PC-9 (cell line): ENCODE measurements around the gene MICAL2. TPM values are rescaled to one million over a fixed set of nuclear protein-coding genes. Genes with fewer than 3 reads are reported as not detected.

Experiments
- BruUV-seq: library from RNA; stranded (reverse); fragments of 400-500 nt; replicated peaks from 2 replicates; lab custom pipeline; 2021; lab: Mats Ljungman, UMichigan
- CTCF ChIA-PET: fragments of 300-600 bp; sonication (Branson Sonifier 250); formaldehyde crosslinking; loops from one replicate; lab custom pipeline; 2022; ENCODE audit warnings: antibody characterized with exemption; lab: Charles Lee
- POLR2A ChIA-PET: fragments of 300-600 bp; sonication (Branson Sonifier 250); formaldehyde crosslinking; loops from one replicate; lab custom pipeline; 2022; ENCODE audit warnings: antibody characterized with exemption; ENCODE audit not compliant: unreplicated experiment; lab: Charles Lee
- DNase-seq, 2 experiments: peaks; one replicate each; pipeline versions ENCODE4 v3.0.0 to v3.0.0-alpha.2; 2015 to 2022; ENCODE audit warnings: mixed read lengths in 1 of 2
- H2AFZ ChIP-seq: fragments of 200-600 bp; sonication (generic); 2 replicates; pipeline ENCODE4 v1.8.1; 2017; ENCODE audit warnings: antibody characterized with exemption
- H3F3A ChIP-seq: fragments of 200-600 bp; sonication (generic); 2 replicates; pipeline ENCODE4 v1.8.1; 2017; ENCODE audit warnings: antibody characterized with exemption, mild to moderate bottlenecking, low read depth; ENCODE audit not compliant: insufficient read depth
- H3K27ac ChIP-seq: fragments of 200-600 bp; sonication (generic); 2 replicates; pipeline ENCODE4 v1.6.1; 2016; ENCODE audit warnings: mixed run types
- H3K27me3 ChIP-seq: fragments of 200-600 bp; sonication (generic); 2 replicates; pipeline ENCODE4 v1.6.1; 2016; ENCODE audit warnings: low read depth, mixed run types; ENCODE audit not compliant: insufficient read depth
- H3K36me3 ChIP-seq: fragments of 200-600 bp; sonication (generic); 2 replicates; pipeline ENCODE4 v1.6.1; 2016; ENCODE audit warnings: low read depth, mixed run types
- H3K4me1 ChIP-seq: fragments of 200-600 bp; sonication (generic); replicated peaks from 2 replicates; pipeline ENCODE4 v1.6.1; 2016; ENCODE audit warnings: mixed run types; ENCODE audit not compliant: insufficient read depth
- H3K4me2 ChIP-seq: fragments of 200-600 bp; sonication (generic); 2 replicates; pipeline ENCODE4 v1.6.1; 2017; ENCODE audit warnings: mixed run types
- H3K4me3 ChIP-seq: fragments of 200-600 bp; sonication (generic); 2 replicates; pipeline ENCODE4 v1.6.1; 2016; ENCODE audit warnings: mixed run types
- H3K79me2 ChIP-seq: fragments of 200-600 bp; sonication (generic); 2 replicates; pipeline ENCODE4 v1.6.1; 2017; ENCODE audit warnings: low read depth, mixed run types
- H3K9me2 ChIP-seq: fragments of 200-600 bp; sonication (generic); 2 replicates; pipeline ENCODE4 v1.8.1; 2017; ENCODE audit warnings: mild to moderate bottlenecking; ENCODE audit not compliant: insufficient read depth
- H3K9me3 ChIP-seq: fragments of 200-600 bp; sonication (generic); 2 replicates; pipeline ENCODE4 v1.8.1; 2016; ENCODE audit warnings: low read depth; ENCODE audit not compliant: insufficient read depth
- H4K20me1 ChIP-seq: fragments of 200-600 bp; sonication (generic); 2 replicates; pipeline ENCODE4 v1.8.1; 2017; ENCODE audit not compliant: insufficient read depth
- CTCF ChIP-seq: fragments of 200-600 bp; sonication (generic); conservative IDR thresholded peaks from 2 replicates; pipeline ENCODE4 v1.6.1; 2017; ENCODE audit warnings: mixed run types, antibody characterized with exemption, mild to moderate bottlenecking, moderate library complexity
- EZH2 ChIP-seq: fragments of 200-600 bp; sonication (generic); IDR thresholded peaks from 2 replicates; pipeline ENCODE4 v1.8.0; 2017; ENCODE audit warnings: antibody characterized with exemption, low read depth
- intact Hi-C: fragments of 100-400 bp; cut with micrococcal nuclease; formaldehyde crosslinking; loops from one replicate; pipeline ENCODE4 v1.10.0; 2022; ENCODE audit not compliant: unreplicated experiment
- total RNA-seq: library from RNA; stranded (reverse); gene quantifications from 2 replicates; pipeline ENCODE4 v1.2.3, GENCODE V29; 2021

MICAL2 gene
- total RNA-seq, 1 experiment from 2014 or later = 32.4 TPM

GRCh38 chr11:12185106-12185690, 74.8 kb downstream of the MICAL2 start:
- no TSS peak for BruUV-seq
- no peak overlapping the region for H3K4me2 ChIP-seq
- peaks cover 17% of the 10 kb centered on the region for H3K79me2 ChIP-seq
- no peak overlapping the region for H3K27ac ChIP-seq
- H3K27me3 ChIP-seq = no peaks in the 10 kb centered on the region
- intact Hi-C loops = no loop called here
- DNase-seq = no peak
- CTCF ChIA-PET = interaction anchor here (0.7 kb wide), 1 partner anchor 39 kb away, joined by 3 read pairs; no protein-coding TSS in a partner anchor
- no peaks in the 10 kb centered on the region for H3K9me2 ChIP-seq
- 0 out of 2 replicates have a peak, but pooled peaks cover 5% of the 10 kb centered on the region for H3K36me3 ChIP-seq
- peaks cover 45% of the 10 kb centered on the region for H3F3A ChIP-seq
- no peak overlapping the region for H2AFZ ChIP-seq
- H4K20me1 ChIP-seq = no peaks in the 10 kb centered on the region
- POLR2A ChIA-PET = no interaction called here
- H3K4me3 ChIP-seq = no peak overlapping the region
- peaks cover 46% of the 10 kb centered on the region for H3K4me1 ChIP-seq
- H3K9me3 ChIP-seq = no peaks in the 10 kb centered on the region
- TF ChIP-seq EZH2 (no peak), CTCF (no peak)

DNA sequence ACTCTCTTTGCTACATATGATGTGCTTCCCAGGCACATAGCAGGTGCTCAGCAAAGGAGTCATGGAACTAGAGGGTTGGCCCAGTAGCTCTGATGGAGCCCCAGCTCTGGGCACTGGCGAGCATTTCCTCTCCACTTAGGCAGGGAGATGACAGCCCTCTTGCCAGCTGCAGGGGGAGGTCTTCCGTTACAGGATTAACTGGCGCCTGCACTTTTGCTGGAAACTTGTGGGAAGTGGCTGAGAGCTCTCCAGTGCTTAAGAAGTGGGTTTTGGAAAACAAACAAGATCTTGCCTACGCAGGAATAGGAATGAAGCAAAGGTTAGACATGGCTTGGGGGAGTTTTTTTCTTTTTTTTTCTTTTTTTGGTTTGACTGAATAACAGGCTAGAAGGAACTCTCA, 75.5 kb downstream of the MICAL2 start:
- 0 out of 2 replicates have a peak, but pooled peaks cover 5% of the 10 kb centered on the region for H3K36me3 ChIP-seq
- no peak overlapping the region for H3K27ac ChIP-seq

DNA sequence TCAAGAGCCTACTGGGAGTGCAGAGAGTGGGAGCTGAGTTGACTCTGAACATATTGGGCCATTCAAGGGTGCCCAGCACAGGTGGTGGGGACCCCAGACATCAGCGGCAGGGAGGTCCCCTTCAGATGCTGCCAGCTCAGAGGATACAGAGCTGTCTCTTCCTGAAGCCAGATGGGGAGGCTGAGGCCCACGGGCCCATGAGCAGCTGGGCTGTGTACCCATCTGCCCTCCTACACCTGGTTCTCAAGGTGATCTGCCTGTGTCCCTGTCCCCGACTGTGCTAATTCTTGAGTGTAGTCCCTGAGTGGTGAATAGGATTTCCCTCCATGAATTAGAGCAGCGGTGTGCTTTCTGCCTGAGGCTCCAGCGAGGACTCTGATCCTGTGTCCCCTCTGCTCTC, 76.3 kb downstream of the MICAL2 start:
- Histone ChIP-seq H3K36me3 (0 out of 2 replicates have a peak, but pooled peaks cover 5% of the 10 kb centered on the region), H2AFZ (no peak overlapping the region), H3K9me2 (no peaks in the 10 kb centered on the region), H3K27ac (no peak overlapping the region), H3K79me2 (peaks cover 10% of the 10 kb centered on the region), H3K9me3 (no peaks in the 10 kb centered on the region), H3K4me3 (no peak overlapping the region), H3K4me1 (peaks cover 31% of the 10 kb centered on the region), H3F3A (peaks cover 43% of the 10 kb centered on the region), H3K27me3 (no peaks in the 10 kb centered on the region), H3K4me2 (no peak overlapping the region), H4K20me1 (no peaks in the 10 kb centered on the region)
- ChIA-PET CTCF (no interaction called here), POLR2A (no interaction called here)
- no peak for DNase-seq
- TF ChIP-seq CTCF = no peak
- TF ChIP-seq EZH2 = no peak
- intact Hi-C loops = no loop called here
- BruUV-seq = no TSS peak

More for the DNA sequence above, 75.5 kb downstream of the MICAL2 start:
- TF ChIP-seq CTCF = no peak
- no peak for TF ChIP-seq EZH2
- Histone ChIP-seq H3K79me2 (peaks cover 17% of the 10 kb centered on the region), H2AFZ (no peak overlapping the region), H3F3A (peaks cover 49% of the 10 kb centered on the region), H3K27me3 (no peaks in the 10 kb centered on the region), H4K20me1 (no peaks in the 10 kb centered on the region), H3K4me1 (peaks cover 39% of the 10 kb centered on the region), H3K9me3 (no peaks in the 10 kb centered on the region), H3K9me2 (no peaks in the 10 kb centered on the region), H3K4me2 (no peak overlapping the region), H3K4me3 (no peak overlapping the region)
- BruUV-seq = no TSS peak
- ChIA-PET POLR2A (no interaction called here), CTCF (interaction anchor here (0.7 kb wide), 2 partner anchors 39 to 85 kb away, joined by 3 read pairs; no protein-coding TSS in a partner anchor)
- intact Hi-C loops = no loop called here
- no peak for DNase-seq
